Measurements from ENCODE around the gene KLC4.

- TF ChIP-seq CTCF (IDR thresholded peaks at IDR 0.05): no peak
- TF ChIP-seq EZH2phosphoT487 (IDR thresholded peaks at IDR 0.05): no peak
Measured at GRCh38 chr6:43047998-43048397, 11.4 kb upstream of the KLC4 start.

All from neural progenitor cell (in vitro differentiated cells).